ENCODE measurements around the gene SPATA3.

SPATA3 gene

DNA sequence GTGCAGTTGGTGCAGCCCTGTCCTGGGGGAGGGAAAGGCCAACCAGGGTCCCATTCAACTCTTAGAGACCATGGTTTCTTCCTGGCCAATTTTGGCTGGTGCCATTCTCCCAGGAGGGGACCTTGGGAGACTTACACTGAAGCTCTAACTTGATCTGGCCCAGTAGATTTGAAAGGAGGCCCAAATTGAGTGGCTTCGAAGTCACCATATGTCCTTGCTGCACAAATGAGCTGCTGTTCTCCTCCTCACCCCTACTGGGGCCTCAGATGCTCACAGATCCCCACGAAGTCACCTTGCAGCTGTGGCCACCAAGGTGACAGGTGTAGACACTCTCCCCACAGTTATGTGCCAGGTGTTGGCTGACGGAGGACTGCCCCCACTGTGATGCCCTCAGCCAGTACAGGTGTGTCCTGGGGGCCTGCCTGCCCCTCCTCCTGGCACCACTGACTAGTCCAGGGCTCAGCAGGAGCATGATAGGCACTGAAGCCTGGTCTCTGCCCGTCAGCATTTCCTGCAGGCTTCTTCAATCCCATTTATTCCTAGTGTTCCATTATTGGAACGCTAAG is 36.7 kb downstream of the SPATA3 start:
- DNase-seq = peak; percentile 89

- no peak for DNase-seq
These were observed 37.5 kb downstream of the SPATA3 start for GRCh38 chr2:231033147-231034132.

- peak; percentile 80 for DNase-seq
These were observed 38.5 kb downstream of the SPATA3 start for GRCh38 chr2:231034291-231034882.

GRCh38 chr2:231036131-231036530 is 40.2 kb downstream of the SPATA3 start:
- no peak for DNase-seq

DNA sequence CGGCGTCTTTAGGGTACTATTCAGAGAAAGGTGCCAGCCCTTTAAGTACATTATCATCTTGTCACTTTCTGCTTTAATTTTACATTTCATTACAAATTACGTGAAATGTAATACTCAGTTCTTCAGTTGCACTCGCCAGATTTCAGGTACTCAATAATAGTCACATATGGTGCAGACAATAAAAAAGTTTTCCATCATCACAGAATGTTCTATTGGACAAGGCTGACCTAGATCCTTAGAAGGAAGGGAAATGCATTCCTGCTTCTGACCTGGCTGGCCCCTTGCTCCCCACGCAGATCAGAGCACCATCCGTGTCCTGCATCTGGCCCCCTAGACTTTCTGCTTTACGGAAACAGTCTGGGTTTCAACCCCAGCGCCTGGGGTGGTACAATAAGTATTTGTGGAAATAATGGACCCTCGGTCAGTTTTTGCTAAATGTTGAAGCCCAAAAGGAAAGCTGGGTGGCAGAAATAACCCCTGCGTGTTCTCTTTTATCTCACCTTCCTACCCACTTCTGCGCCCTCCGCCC is 40.7 kb downstream of the SPATA3 start:
- no peak for DNase-seq

- DNase-seq = peak; percentile 36
These were observed 41.3 kb downstream of the SPATA3 start, which contains the start of gene C2orf72 for GRCh38 chr2:231037202-231037730. C2orf72 (plus strand) TSS chr2:231037523; CDS start chr2:231037566, 43 bp downstream.

DNA sequence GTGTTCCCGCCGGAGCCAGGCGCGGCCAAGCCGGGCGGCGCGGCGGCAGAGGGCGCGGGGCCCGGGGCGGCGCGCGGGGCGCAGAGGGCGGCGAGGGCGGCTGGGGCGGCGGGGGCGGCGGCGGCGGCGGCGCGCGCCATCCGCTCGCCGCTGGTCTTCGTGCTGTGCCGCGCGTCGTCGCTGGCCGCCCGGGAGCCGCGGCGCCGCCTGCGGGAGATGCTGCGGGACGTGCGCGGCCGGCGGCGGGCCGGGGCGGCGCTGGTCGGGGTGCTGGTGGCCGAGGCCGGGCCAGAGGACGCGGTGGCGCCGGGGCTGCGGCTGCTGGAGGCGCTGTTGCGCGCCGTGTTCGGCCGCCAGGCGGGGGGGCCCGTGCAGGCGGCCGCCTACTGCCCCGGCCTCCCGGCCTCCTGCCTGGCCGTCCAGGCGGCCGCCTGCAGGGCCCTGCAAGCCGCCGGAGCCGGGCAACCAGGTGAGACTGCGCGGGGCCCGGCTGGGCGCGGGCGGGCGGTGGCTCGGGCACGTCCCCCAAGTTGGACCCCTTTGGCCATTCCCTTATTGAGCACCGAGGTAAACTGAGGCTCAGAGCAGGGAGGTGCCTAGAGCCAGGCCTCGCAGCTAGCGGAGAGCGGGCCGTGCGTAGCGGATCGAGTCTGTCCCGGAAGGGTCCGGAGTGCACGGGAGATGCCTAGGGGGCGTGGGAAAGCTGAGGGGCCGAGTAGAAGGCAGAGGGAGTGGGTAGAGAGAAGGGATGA is 42.0 kb downstream of the SPATA3 start:
- peak; percentile 55 for DNase-seq

DNA sequence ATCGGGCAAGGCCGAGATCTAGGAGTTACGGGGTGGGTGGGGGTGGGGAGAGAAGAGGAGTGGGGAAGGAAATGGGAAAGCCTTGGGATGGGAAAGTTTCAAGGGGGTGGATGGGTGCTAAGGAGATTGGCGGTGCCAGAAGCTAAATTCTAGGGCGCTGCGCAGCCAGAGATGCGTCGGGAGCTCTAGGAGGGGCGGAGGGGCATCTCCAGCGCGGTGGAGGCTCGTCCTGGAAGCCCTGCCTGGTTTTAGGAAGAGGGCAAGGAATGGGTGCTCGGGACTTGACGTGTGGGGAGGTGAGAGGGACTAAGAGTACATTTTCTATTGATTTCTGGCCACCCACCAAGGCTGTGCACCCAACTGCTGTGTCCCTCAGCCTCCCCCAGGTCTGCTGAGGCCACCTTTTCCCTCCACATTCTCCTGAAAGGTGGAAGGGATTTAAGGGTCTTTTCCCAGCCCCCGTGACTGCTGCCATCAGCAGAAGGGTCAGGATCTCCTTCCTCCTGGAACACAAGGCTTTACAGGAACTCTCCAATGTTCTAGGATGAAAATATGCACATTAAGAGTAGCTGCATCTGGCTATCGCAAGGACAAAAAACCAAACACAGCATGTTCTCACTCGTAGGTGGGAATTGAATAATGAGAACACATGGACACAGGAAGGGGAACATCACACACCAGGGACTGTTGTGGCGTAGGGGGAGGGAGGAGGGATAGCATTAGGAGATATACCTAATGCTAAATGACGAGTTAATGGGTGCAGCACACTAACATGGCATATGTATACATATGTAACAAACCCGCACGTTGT is 42.8 kb downstream of the SPATA3 start:
- DNase-seq = no peak

GRCh38 chr2:231039294-231039664 is 43.4 kb downstream of the SPATA3 start:
- DNase-seq = no peak

- no peak for DNase-seq
These were observed 44.0 kb downstream of the SPATA3 start for GRCh38 chr2:231039821-231040364.

DNA sequence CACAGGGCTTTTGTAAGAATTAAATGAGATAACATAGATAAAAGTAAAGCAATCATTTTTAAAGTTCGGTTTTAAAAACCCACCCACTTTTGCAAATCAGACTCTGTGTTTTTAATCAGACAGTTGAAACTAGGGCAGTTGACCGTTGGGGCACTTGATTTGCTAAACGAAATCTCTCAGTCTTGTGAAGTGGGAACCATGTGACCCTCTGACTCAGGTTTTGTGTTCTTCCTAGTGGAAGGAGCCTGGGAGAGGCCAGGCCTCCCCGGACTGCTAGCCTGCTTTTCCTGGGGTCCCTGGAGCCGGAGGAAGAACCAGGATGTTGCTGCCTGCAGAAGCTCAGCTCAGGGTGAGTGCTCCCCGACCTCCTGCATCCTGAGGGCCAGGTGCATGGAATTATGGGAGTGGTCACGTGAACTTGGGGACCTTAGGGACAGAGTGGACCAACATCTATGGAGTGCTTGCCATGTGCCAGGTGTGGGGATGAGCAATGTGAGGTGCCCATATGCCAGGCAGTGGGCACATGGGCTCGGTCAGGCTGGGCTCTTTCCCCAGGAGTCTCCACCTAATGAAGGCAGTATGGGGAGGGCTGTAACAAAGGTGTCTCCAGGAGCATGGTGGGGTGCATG is 45.3 kb downstream of the SPATA3 start:
- DNase-seq = no peak

GRCh38 chr2:231043796-231044195 is 47.9 kb downstream of the SPATA3 start:
- no peak for DNase-seq

GRCh38 chr2:231046916-231047273 is 51.0 kb downstream of the SPATA3 start:
- DNase-seq = no peak

DNA sequence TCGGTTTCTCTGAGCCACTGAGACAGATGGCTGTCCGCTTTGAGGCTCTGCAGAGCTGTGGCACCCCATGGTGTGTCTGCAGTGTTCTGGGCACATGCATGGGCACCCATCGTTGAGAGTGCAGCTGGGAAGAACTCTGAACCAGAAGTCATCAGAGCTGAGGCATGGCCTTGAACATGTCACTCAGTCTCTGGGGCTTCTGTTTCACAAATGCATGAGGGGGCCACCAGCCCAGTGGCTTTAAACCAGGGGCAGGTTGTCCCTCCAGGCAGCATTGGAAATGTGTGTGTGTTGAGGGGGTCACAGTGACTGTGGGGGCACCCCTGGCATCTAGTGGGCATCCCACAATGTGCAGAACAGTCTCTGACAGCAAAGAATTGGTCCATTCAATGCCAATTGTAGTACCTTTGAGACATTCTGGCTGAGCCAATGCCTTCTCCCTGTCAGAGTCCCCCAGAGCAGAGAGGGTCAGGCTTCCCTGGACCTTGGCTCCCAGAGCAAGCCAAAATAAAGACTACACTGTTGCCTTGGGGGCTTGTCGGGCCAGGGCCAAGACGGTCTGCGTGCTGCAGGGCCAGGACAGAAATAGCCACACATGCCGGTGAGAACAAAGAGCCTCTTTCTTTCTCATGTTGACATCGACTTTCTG is 51.5 kb downstream of the SPATA3 start:
- DNase-seq = no peak

- DNase-seq = no peak
These were observed 52.3 kb downstream of the SPATA3 start for GRCh38 chr2:231047923-231048915.

DNA sequence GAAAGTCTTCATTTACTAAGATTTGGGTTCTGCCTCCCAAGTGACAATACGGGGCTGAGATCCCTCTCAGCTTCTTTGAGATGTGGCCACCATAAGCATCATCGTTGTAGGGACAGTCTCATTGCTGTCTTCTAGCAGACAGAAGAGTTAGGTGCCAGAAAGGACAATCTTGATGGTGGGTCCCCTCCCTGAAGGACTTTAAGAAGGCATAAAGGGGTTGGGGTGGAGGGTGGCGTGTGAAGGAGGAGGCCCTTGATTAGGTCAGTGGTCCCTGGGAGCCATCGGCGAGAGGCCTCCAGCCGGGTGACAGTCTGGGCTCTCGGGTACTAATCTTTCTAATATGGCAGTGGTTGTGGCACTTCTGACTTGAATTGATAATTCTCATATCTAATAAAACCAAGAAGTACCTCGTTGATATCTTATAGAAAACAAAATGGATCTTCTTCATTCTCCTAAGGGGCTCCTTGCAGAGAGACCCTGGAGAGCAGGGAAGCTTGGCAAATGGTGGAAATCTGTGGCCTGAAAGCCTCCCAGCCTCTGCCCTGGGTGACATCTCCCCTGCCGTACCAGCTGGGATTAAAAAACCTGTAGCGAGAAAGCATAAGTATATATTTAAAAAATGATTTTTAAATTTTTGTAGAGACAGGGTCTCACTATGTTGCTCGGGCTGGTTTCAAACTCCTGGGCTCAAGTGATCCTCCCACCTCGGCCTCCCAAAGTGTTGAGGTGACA is 53.5 kb downstream of the SPATA3 start:
- no peak for DNase-seq

DNA sequence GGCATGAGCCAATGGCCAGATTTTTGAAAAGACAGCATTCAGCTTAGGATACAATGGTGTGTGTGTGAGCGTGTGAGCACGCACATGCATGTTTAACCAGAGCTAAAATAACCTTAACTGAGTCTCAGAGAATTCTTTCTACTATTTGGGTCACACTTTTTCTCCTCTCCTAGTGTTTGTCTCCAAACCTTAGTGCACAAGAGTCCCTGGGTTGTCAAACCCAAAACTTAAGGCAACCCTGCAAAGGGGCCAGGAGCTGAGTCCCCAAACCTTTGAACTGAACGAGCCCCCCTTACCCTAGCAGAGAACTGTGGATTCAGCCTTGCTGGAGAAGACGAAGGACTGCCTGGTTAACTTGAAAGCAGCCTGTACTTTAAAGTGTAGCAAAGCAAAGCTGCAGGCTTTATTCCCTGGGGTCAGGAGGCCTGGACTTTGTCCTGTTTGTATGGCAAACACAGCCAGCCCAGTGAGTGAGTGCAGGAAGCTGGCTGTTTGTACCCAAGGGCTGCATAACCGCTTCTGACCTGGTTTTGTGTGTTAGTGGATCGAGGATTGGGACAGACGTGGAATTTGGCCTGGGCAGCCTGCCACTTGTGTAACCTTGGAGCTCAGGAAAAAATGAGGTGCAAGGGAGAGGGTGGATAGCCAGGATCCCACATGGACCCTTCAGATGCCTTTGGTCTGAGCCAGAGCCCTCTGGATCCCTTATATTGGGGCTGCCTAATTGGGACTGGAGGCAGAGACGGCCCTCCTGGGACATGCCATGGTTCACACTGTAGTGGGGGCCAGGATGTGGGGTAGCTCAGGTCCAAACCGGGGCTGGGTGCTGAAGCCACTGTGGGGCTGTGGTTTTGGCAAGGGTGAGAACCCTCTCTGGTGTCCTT is 54.3 kb downstream of the SPATA3 start:
- no peak for DNase-seq

Data from RPMI8226 (cell line).